Measurements from ENCODE around the gene AOC3.
"Not testable (repeated sequence)": the region's sequence is repeated elsewhere in the genome, so short reads cannot be mapped to it uniquely, and the experiment has no call there.

AOC3 gene

DNA sequence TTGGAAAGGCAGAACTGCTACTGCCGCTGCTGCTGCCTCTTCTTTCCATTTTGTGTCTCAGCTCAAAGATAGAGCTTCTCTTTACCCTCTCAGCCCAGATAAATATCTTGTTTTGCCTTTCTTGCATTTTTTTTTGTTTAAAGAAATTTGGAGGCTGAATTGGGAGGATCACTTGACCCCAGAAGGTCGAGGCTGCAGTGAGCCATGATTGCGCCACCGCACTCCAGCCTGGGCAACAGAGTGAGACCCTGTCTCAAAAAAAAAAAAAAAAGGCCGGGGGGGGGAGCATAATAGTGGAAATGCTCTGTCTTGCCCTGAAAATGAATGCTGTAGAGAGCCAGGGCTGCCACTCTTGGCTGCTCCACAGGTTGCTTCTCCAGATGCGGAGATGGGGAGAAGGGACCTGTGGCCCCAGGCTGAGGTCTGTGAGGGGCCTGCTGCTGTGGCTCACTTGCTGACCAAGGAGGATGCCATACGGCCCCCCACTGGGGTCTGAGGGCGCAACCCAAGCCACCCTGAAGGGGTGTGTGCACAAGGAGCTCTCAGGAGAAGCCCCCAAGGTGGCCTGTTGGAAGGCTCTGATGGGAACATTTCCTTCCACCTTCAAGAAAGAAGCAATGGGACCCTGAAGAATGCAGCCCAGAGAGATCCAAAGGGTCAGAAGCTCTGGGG is 28.1 kb downstream of the AOC3 start:
- TF ChIP-seq, protein P1, sequence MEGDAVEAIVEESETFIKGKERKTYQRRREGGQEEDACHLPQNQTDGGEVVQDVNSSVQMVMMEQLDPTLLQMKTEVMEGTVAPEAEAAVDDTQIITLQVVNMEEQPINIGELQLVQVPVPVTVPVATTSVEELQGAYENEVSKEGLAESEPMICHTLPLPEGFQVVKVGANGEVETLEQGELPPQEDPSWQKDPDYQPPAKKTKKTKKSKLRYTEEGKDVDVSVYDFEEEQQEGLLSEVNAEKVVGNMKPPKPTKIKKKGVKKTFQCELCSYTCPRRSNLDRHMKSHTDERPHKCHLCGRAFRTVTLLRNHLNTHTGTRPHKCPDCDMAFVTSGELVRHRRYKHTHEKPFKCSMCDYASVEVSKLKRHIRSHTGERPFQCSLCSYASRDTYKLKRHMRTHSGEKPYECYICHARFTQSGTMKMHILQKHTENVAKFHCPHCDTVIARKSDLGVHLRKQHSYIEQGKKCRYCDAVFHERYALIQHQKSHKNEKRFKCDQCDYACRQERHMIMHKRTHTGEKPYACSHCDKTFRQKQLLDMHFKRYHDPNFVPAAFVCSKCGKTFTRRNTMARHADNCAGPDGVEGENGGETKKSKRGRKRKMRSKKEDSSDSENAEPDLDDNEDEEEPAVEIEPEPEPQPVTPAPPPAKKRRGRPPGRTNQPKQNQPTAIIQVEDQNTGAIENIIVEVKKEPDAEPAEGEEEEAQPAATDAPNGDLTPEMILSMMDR (IDR thresholded peaks at IDR 0.05; ENCODE audit: low read length, missing control alignments), result no peak
- H3K4me3 ChIP-seq (replicated peaks; ENCODE audit: low read depth, low read length), result no peak overlapping the region
- no peak for DNase-seq (ENCODE audit: low read depth)

DNA sequence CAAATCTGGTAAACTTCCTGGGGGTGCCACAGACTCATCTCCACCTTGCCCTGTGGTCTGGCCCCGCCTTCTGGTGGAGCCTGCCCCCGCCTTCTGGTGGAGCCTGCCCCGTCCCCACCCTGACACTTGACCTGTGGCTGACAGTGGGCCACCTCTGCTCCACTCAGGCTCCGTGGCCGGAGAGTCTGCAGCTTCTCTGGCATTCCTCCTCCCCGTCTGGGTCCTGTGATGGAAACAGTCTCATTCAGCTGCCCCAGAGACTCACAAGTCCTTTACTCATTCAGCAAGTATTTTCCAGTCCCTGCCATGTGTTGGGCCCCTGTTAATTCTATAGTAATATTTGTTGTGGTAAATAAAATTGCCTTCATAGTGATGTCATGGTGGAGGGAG is 28.6 kb downstream of the AOC3 start:
- TF ChIP-seq, protein P1 (IDR thresholded peaks at IDR 0.05; ENCODE audit: low read length, missing control alignments), result no peak
- no peak overlapping the region for H3K4me3 ChIP-seq (replicated peaks; ENCODE audit: low read depth, low read length)
- DNase-seq (ENCODE audit: low read depth), result peak; percentile 11

DNA sequence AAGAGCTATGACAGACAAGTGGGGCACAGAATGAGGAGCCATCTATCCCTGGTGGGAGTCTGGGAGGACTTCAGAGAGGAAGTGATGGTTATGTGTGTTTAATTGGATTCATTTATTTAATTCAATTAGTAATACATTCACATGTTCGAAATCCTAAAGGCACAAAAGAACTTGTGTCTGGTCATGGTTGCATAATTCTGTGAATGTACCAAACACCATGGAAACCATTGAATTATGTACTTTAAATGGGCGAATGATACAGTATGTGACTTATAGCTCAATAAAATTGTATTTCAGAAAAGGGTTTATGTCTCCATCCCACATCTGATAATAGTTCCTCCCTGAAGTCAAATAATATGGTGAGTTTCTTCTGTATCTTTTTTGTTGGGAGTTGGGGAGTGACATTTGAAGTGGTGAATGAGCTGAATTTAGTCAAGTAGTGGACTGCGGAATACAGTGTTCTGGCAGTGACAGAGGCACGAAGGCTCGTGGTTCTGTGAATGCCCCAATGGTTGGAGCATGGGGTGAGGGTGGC is 29.8 kb downstream of the AOC3 start:
- DNase-seq (ENCODE audit: low read depth), result no peak
- TF ChIP-seq, protein P1 (IDR thresholded peaks at IDR 0.05; ENCODE audit: low read length, missing control alignments), result no peak
- H3K4me3 ChIP-seq (replicated peaks; ENCODE audit: low read depth, low read length), result no peak overlapping the region

DNA sequence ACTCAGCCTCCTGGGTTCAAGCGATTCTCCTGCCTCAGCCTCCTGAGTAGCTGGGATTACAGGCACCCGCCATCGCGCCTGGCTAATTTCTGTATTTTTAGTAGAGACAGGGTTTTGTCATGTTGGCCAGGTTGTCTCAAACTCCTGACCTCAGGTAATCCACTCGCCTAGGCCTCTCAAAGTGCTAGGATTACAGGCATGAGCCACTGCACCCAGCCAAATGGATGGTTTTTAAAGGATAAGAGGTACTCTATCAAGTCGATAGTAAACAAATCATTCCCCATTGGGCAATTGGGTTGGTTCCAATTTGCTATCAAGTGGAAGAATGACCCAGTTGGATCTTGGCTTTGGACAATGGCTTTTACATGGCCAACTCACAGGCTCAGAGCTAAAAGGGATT is 30.7 kb downstream of the AOC3 start:
- not testable (repeated sequence) for H3K4me3 ChIP-seq (replicated peaks; ENCODE audit: low read depth, low read length); DNase-seq (ENCODE audit: low read depth)

DNA sequence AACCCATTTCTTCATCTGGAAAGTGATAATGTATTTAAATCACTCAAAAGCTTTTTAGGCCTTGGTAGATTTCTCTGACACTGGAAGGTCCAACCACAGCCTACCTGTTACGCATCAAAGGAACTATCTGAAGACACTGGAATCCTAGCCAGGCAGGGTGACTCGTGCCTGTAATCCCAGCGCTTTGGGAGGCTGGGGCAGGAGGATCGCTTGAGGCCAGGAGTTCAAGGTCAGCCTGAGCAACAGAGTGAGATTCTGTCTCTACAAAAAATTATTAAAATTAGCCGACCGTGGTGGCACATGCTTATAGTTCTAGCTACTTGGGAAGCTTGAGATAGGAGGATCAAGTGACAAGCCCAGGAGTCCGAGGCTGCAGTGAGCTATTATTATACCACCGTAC is 31.2 kb downstream of the AOC3 start:
- DNase-seq (ENCODE audit: low read depth), result no peak
- no peak overlapping the region for H3K4me3 ChIP-seq (replicated peaks; ENCODE audit: low read depth, low read length)
- TF ChIP-seq, protein P1 (IDR thresholded peaks at IDR 0.05; ENCODE audit: low read length, missing control alignments), result no peak

DNA sequence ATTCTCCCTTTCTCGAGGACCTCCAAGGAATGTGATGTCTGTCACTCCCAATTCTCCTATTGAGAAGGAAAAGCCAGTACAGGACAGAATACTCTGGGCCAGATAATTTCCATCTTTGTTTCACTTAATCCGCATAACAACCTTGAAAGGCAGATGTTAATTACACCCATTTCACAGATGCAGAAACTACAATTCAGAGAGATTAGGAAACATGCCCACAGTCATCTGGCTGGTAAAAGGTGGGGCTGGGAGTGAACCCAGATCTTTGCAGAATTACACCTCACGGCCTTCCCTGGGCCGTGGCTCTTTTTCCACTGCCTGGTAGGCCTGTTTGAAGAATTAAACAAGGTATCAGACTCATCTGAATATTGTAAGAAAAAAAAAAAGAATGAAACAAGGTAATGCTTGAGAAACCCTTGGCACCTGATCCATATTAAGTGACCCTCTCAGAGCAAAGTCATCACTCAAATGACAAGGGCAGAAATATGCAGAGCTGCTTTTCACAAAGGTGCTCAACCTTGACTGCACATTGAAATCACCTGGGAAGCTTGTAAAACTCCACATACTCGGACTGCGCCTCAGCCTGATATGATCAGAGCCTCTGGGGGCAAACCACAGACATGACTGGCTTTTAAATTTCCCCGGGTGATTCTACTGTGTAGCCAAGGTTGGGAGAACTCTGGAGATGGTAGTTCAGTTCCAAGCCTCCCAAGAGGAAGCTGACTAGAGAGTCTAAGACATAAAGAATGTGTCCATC is 33.0 kb downstream of the AOC3 start:
- no peak for DNase-seq (ENCODE audit: low read depth)

DNA sequence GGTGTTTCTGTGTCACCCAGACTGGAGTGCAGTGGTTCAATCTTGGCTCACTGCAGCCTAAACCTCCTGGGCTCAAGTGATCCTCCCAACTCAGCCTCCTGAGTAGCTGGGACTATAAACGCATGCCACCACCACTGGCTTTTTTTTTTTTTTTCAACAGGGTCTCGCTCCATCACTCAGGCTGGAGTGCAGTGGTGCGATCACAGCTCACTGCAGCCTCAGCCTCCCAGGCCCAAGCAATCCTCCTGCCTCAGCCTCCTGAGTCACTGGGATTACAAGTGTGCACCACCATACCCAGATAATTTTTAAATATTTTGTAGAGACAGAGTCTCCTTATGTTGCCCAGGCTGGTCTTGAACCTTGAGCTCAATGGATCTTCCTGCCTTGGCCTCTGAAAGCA is 34.8 kb downstream of the AOC3 start:
- H3K4me3 ChIP-seq (replicated peaks; ENCODE audit: low read depth, low read length); DNase-seq (ENCODE audit: low read depth): not testable (repeated sequence)

More for the DNA sequence above, 33.0 kb downstream of the AOC3 start:
- TF ChIP-seq, protein P1 (IDR thresholded peaks at IDR 0.05; ENCODE audit: low read length, missing control alignments), result no peak
- H3K4me3 ChIP-seq (replicated peaks; ENCODE audit: low read depth, low read length), result no peak overlapping the region

Measured in fibroblast of pulmonary artery (primary cell).